Measurements from ENCODE around the gene TMIGD2. TPM values are rescaled to one million over a fixed set of nuclear protein-coding genes. Genes with fewer than 3 reads are reported as not detected.
"Not testable (repeated sequence)": the region's sequence is repeated elsewhere in the genome, so short reads cannot be mapped to it uniquely, and the experiment has no call there.

The TMIGD2 gene
- polyA plus RNA-seq (2013, experiment 1 of 2) = 0.88 TPM
- polyA plus RNA-seq (2013, experiment 2 of 2) = 1.4 TPM

GRCh38 chr19:4302243-4302640 is at the start of gene TMIGD2:
TSS of gene TMIGD2 (minus strand) at chr19:4302389. CDS start at chr19:4302385, 4 bp downstream.
- Histone ChIP-seq H3K36me3 (ENCODE audit: control insufficient read depth, insufficient read depth, low read length) (peaks cover 7% of the 10 kb centered on the region), H3K4me3 (ENCODE audit: extremely low read depth, insufficient read depth, low read length, poor library complexity, severe bottlenecking) (no peak within 1 kb of the TSS), H3K27ac (ENCODE audit: low read depth, low read length, severe bottlenecking) (no peak within 1 kb of the TSS), H3K4me1 (ENCODE audit: control insufficient read depth, insufficient read depth, low read length, poor library complexity, severe bottlenecking) (no peaks in the 10 kb centered on the region), H3K9me3 (ENCODE audit: control insufficient read depth, low read length) (no peaks in the 10 kb centered on the region)
- 81 to 88% methylated on average over 7 of the region's 8 CpGs for WGBS, 2 experiments (ENCODE audit: insufficient coverage in 2 of 2)

- Histone ChIP-seq H3K27ac (ENCODE audit: low read depth, low read length, severe bottlenecking) (no peak overlapping the region), H3K9me3 (ENCODE audit: control insufficient read depth, low read length) (no peaks in the 10 kb centered on the region), H3K4me1 (ENCODE audit: control insufficient read depth, insufficient read depth, low read length, poor library complexity, severe bottlenecking) (no peaks in the 10 kb centered on the region), H3K4me3 (ENCODE audit: extremely low read depth, insufficient read depth, low read length, poor library complexity, severe bottlenecking) (no peak overlapping the region), H3K36me3 (ENCODE audit: control insufficient read depth, insufficient read depth, low read length) (peaks cover 19% of the 10 kb centered on the region)
- WGBS, 2 experiments (ENCODE audit: insufficient coverage in 2 of 2) = 94 to 100% methylated on average over 9 of the region's 9 CpGs
Measured at GRCh38 chr19:4350726-4351125, 48.5 kb upstream of the TMIGD2 start.

GRCh38 chr19:4350111-4350510 is 47.9 kb upstream of the TMIGD2 start:
- Histone ChIP-seq H3K27ac (ENCODE audit: low read depth, low read length, severe bottlenecking) (no peak overlapping the region), H3K4me1 (ENCODE audit: control insufficient read depth, insufficient read depth, low read length, poor library complexity, severe bottlenecking) (no peaks in the 10 kb centered on the region), H3K4me3 (ENCODE audit: extremely low read depth, insufficient read depth, low read length, poor library complexity, severe bottlenecking) (no peak overlapping the region), H3K36me3 (ENCODE audit: control insufficient read depth, insufficient read depth, low read length) (peaks cover 22% of the 10 kb centered on the region), H3K9me3 (ENCODE audit: control insufficient read depth, low read length) (no peaks in the 10 kb centered on the region)
- WGBS, 2 experiments (ENCODE audit: insufficient coverage in 2 of 2) = 85 to 89% methylated on average over 8 of the region's 8 CpGs

GRCh38 chr19:4349225-4349624 is 47.0 kb upstream of the TMIGD2 start:
- WGBS, 2 experiments (ENCODE audit: insufficient coverage in 2 of 2) = 93 to 94% methylated on average over 9 to 11 of the region's 16 CpGs

GRCh38 chr19:4347521-4347920 is 45.3 kb upstream of the TMIGD2 start:
- WGBS, 2 experiments (ENCODE audit: insufficient coverage in 2 of 2) = 98 to 100% methylated on average over 4 to 6 of the region's 6 CpGs
- no peaks in the 10 kb centered on the region for H3K9me3 ChIP-seq (ENCODE audit: control insufficient read depth, low read length)
- H3K4me1 ChIP-seq (ENCODE audit: control insufficient read depth, insufficient read depth, low read length, poor library complexity, severe bottlenecking) = no peaks in the 10 kb centered on the region
- no peak overlapping the region for H3K27ac ChIP-seq (ENCODE audit: low read depth, low read length, severe bottlenecking)
- peaks cover 10% of the 10 kb centered on the region for H3K36me3 ChIP-seq (ENCODE audit: control insufficient read depth, insufficient read depth, low read length)
- H3K4me3 ChIP-seq (ENCODE audit: extremely low read depth, insufficient read depth, low read length, poor library complexity, severe bottlenecking) = no peak overlapping the region

More at GRCh38 chr19:4349225-4349624, 47.0 kb upstream of the TMIGD2 start:
- not testable (repeated sequence) for H3K4me1 ChIP-seq (ENCODE audit: control insufficient read depth, insufficient read depth, low read length, poor library complexity, severe bottlenecking); H3K4me3 ChIP-seq (ENCODE audit: extremely low read depth, insufficient read depth, low read length, poor library complexity, severe bottlenecking); H3K27ac ChIP-seq (ENCODE audit: low read depth, low read length, severe bottlenecking); H3K9me3 ChIP-seq (ENCODE audit: control insufficient read depth, low read length)
- H3K36me3 ChIP-seq (ENCODE audit: control insufficient read depth, insufficient read depth, low read length) = peaks cover 19% of the 10 kb centered on the region

- peaks cover 10% of the 10 kb centered on the region for H3K36me3 ChIP-seq (ENCODE audit: control insufficient read depth, insufficient read depth, low read length)
- H3K4me3 ChIP-seq (ENCODE audit: extremely low read depth, insufficient read depth, low read length, poor library complexity, severe bottlenecking) = no peak overlapping the region
- no peak overlapping the region for H3K27ac ChIP-seq (ENCODE audit: low read depth, low read length, severe bottlenecking)
- no peaks in the 10 kb centered on the region for H3K9me3 ChIP-seq (ENCODE audit: control insufficient read depth, low read length)
- WGBS, 2 experiments (ENCODE audit: insufficient coverage in 2 of 2) = 100% methylated on average over 4 to 5 of the region's 6 CpGs
- no peaks in the 10 kb centered on the region for H3K4me1 ChIP-seq (ENCODE audit: control insufficient read depth, insufficient read depth, low read length, poor library complexity, severe bottlenecking)
Measured at GRCh38 chr19:4346020-4346383, 43.8 kb upstream of the TMIGD2 start.

- Histone ChIP-seq H3K4me1 (ENCODE audit: control insufficient read depth, insufficient read depth, low read length, poor library complexity, severe bottlenecking) (no peaks in the 10 kb centered on the region), H3K27ac (ENCODE audit: low read depth, low read length, severe bottlenecking) (no peak overlapping the region), H3K9me3 (ENCODE audit: control insufficient read depth, low read length) (no peaks in the 10 kb centered on the region), H3K4me3 (ENCODE audit: extremely low read depth, insufficient read depth, low read length, poor library complexity, severe bottlenecking) (no peak overlapping the region), H3K36me3 (ENCODE audit: control insufficient read depth, insufficient read depth, low read length) (peaks cover 10% of the 10 kb centered on the region)
- WGBS, 2 experiments (ENCODE audit: insufficient coverage in 2 of 2) = 94 to 98% methylated on average over 14 of the region's 15 CpGs
Measured at GRCh38 chr19:4345342-4346019, 43.3 kb upstream of the TMIGD2 start.

- no peaks in the 10 kb centered on the region for H3K9me3 ChIP-seq (ENCODE audit: control insufficient read depth, low read length)
- peaks cover 2% of the 10 kb centered on the region for H3K4me1 ChIP-seq (ENCODE audit: control insufficient read depth, insufficient read depth, low read length, poor library complexity, severe bottlenecking)
- 9 to 14% methylated on average over 47 to 51 of the region's 101 CpGs for WGBS, 2 experiments (ENCODE audit: insufficient coverage in 2 of 2)
- H3K36me3 ChIP-seq (ENCODE audit: control insufficient read depth, insufficient read depth, low read length) = peaks cover 8% of the 10 kb centered on the region
- peak within 1 kb of the TSS; percentile 96 for H3K27ac ChIP-seq (ENCODE audit: low read depth, low read length, severe bottlenecking)
- peak within 1 kb of the TSS; percentile 72 for H3K4me3 ChIP-seq (ENCODE audit: extremely low read depth, insufficient read depth, low read length, poor library complexity, severe bottlenecking)
Measured at GRCh38 chr19:4343370-4344307, 41.5 kb upstream of the TMIGD2 start, which contains the start of gene MPND. TSS of gene MPND (plus strand) at chr19:4343562. CDS start at chr19:4343594, 32 bp downstream.

GRCh38 chr19:4342615-4343369 is 40.6 kb upstream of the TMIGD2 start:
- Histone ChIP-seq H3K36me3 (ENCODE audit: control insufficient read depth, insufficient read depth, low read length) (peaks cover 3% of the 10 kb centered on the region), H3K9me3 (ENCODE audit: control insufficient read depth, low read length) (no peaks in the 10 kb centered on the region), H3K27ac (ENCODE audit: low read depth, low read length, severe bottlenecking) (peak overlapping the region; percentile 96), H3K4me3 (ENCODE audit: extremely low read depth, insufficient read depth, low read length, poor library complexity, severe bottlenecking) (peak overlapping the region; percentile 72), H3K4me1 (ENCODE audit: control insufficient read depth, insufficient read depth, low read length, poor library complexity, severe bottlenecking) (peaks cover 4% of the 10 kb centered on the region)
- WGBS, 2 experiments (ENCODE audit: insufficient coverage in 2 of 2) = 0 to 1% methylated on average over 36 to 39 of the region's 39 CpGs

- WGBS, 2 experiments (ENCODE audit: insufficient coverage in 2 of 2) = 9 to 10% methylated on average over 9 to 10 of the region's 10 CpGs
- Histone ChIP-seq H3K36me3 (ENCODE audit: control insufficient read depth, insufficient read depth, low read length) (peaks cover 3% of the 10 kb centered on the region), H3K4me1 (ENCODE audit: control insufficient read depth, insufficient read depth, low read length, poor library complexity, severe bottlenecking) (peaks cover 4% of the 10 kb centered on the region), H3K27ac (ENCODE audit: low read depth, low read length, severe bottlenecking) (peak overlapping the region; percentile 96), H3K9me3 (ENCODE audit: control insufficient read depth, low read length) (no peaks in the 10 kb centered on the region), H3K4me3 (ENCODE audit: extremely low read depth, insufficient read depth, low read length, poor library complexity, severe bottlenecking) (peak overlapping the region; percentile 62)
Measured at GRCh38 chr19:4342314-4342614, 40.1 kb upstream of the TMIGD2 start.
